ENCODE data around the gene ATG16L2.

ATG16L2 gene

GRCh38 chr11:72863916-72864315, 49.7 kb downstream of the ATG16L2 start:
- no peak overlapping the region for H2BK120ac ChIP-seq (ENCODE audit: low read depth, low read length)
- no peak overlapping the region for H2BK5ac ChIP-seq (ENCODE audit: low read depth, low read length, poor library complexity, severe bottlenecking)
- H4K8ac ChIP-seq (ENCODE audit: low read length), result no peak overlapping the region
- H3K14ac ChIP-seq (ENCODE audit: low read length in 2 of 2), result no peak overlapping the region
- H3K36me3 ChIP-seq (ENCODE audit: control insufficient read depth in 1 of 2, insufficient read depth in 2 of 2, low read depth in 1 of 2, low read length in 2 of 2), result peaks cover 0 to 13% of the 10 kb centered on the region in 2 experiments
- no peaks in the 10 kb centered on the region for H3K27me3 ChIP-seq (ENCODE audit: control insufficient read depth in 1 of 2, insufficient read depth in 1 of 2, low read length in 2 of 2)
- no peak overlapping the region for H2BK15ac ChIP-seq (ENCODE audit: low read depth, poor library complexity, severe bottlenecking)
- H2BK12ac ChIP-seq (ENCODE audit: low read length in 2 of 2), result no peak overlapping the region
- H3K9me3 ChIP-seq (ENCODE audit: control insufficient read depth, low read length), result no peaks in the 10 kb centered on the region
- H3K4me3 ChIP-seq (ENCODE audit: insufficient read depth in 1 of 2, low read depth in 1 of 2, low read length in 2 of 2), result no peak overlapping the region
- no peak overlapping the region for H2AFZ ChIP-seq (ENCODE audit: low read depth, low read length)
- H3K27ac ChIP-seq (ENCODE audit: low read length, poor library complexity, severe bottlenecking), result no peak overlapping the region
- WGBS, result 78% methylated on average over 1 of the region's 1 CpG
- no peak overlapping the region for H3K4me2 ChIP-seq (ENCODE audit: low read length, poor library complexity, severe bottlenecking)
- no peak overlapping the region for H2AK5ac ChIP-seq (ENCODE audit: low read length, severe bottlenecking)
- H3K79me1 ChIP-seq (replicated peaks; ENCODE audit: low read length, poor library complexity, severe bottlenecking), result peaks cover 12% of the 10 kb centered on the region
- no peak overlapping the region for H4K91ac ChIP-seq (ENCODE audit: low read length)
- no peak overlapping the region for H3K9ac ChIP-seq (ENCODE audit: low read length)
- no peak overlapping the region for H3K23ac ChIP-seq (ENCODE audit: low read length in 2 of 2)
- DNase-seq, result no peak
- no peak overlapping the region for H3K18ac ChIP-seq (ENCODE audit: low read depth in 1 of 2, low read length in 2 of 2)
- H3K4me1 ChIP-seq (ENCODE audit: control insufficient read depth, insufficient read depth, low read depth, low read length), result peaks cover 3% of the 10 kb centered on the region
- H3K4ac ChIP-seq (ENCODE audit: low read depth in 1 of 2, low read length in 2 of 2), result no peak overlapping the region

GRCh38 chr11:72864702-72865655, 50.8 kb downstream of the ATG16L2 start:
- Histone ChIP-seq H2AFZ (ENCODE audit: low read depth, low read length) (no peak overlapping the region), H3K4me2 (ENCODE audit: low read length, poor library complexity, severe bottlenecking) (no peak overlapping the region), H3K4me3 (ENCODE audit: insufficient read depth in 1 of 2, low read depth in 1 of 2, low read length in 2 of 2) (no peak overlapping the region), H3K9me3 (ENCODE audit: control insufficient read depth, low read length) (no peaks in the 10 kb centered on the region), H3K36me3 (ENCODE audit: control insufficient read depth in 1 of 2, insufficient read depth in 2 of 2, low read depth in 1 of 2, low read length in 2 of 2) (peaks cover 0 to 9% of the 10 kb centered on the region in 2 experiments), H3K9ac (ENCODE audit: low read length) (peak overlapping the region; percentile 34), H2BK15ac (ENCODE audit: low read depth, poor library complexity, severe bottlenecking) (no peak overlapping the region), H2AK5ac (ENCODE audit: low read length, severe bottlenecking) (no peak overlapping the region), H3K27ac (ENCODE audit: low read length, poor library complexity, severe bottlenecking) (peak overlapping the region; percentile 35), H3K79me1 (replicated peaks; ENCODE audit: low read length, poor library complexity, severe bottlenecking) (peaks cover 12% of the 10 kb centered on the region), H2BK5ac (ENCODE audit: low read depth, low read length, poor library complexity, severe bottlenecking) (no peak overlapping the region), H4K91ac (ENCODE audit: low read length) (no peak overlapping the region), H3K27me3 (ENCODE audit: control insufficient read depth in 1 of 2, insufficient read depth in 1 of 2, low read length in 2 of 2) (no peaks in the 10 kb centered on the region), H3K18ac (ENCODE audit: low read depth in 1 of 2, low read length in 2 of 2) (no peak overlapping the region), H2BK120ac (ENCODE audit: low read depth, low read length) (no peak overlapping the region), H4K8ac (ENCODE audit: low read length) (no peak overlapping the region), H3K23ac (ENCODE audit: low read length in 2 of 2) (no peak overlapping the region), H2BK12ac (ENCODE audit: low read length in 2 of 2) (no peak overlapping the region), H3K14ac (ENCODE audit: low read length in 2 of 2) (no peak overlapping the region), H3K4me1 (ENCODE audit: control insufficient read depth, insufficient read depth, low read depth, low read length) (peaks cover 5% of the 10 kb centered on the region), H3K4ac (ENCODE audit: low read depth in 1 of 2, low read length in 2 of 2) (no peak overlapping the region)
- 77% methylated on average over 3 of the region's 5 CpGs for WGBS
- no peak for DNase-seq

- Histone ChIP-seq H2AK5ac (ENCODE audit: low read length, severe bottlenecking) (no peak overlapping the region), H3K23ac (ENCODE audit: low read length in 2 of 2) (no peak overlapping the region), H3K18ac (ENCODE audit: low read depth in 1 of 2, low read length in 2 of 2) (no peak overlapping the region), H3K79me1 (replicated peaks; ENCODE audit: low read length, poor library complexity, severe bottlenecking) (peaks cover 8% of the 10 kb centered on the region), H2BK120ac (ENCODE audit: low read depth, low read length) (no peak overlapping the region), H3K27ac (ENCODE audit: low read length, poor library complexity, severe bottlenecking) (no peak overlapping the region), H3K27me3 (ENCODE audit: control insufficient read depth in 1 of 2, insufficient read depth in 1 of 2, low read length in 2 of 2) (no peaks in the 10 kb centered on the region), H2AFZ (ENCODE audit: low read depth, low read length) (no peak overlapping the region), H3K4ac (ENCODE audit: low read depth in 1 of 2, low read length in 2 of 2) (no peak overlapping the region), H3K9ac (ENCODE audit: low read length) (no peak overlapping the region), H3K14ac (ENCODE audit: low read length in 2 of 2) (no peak overlapping the region), H3K4me3 (ENCODE audit: insufficient read depth in 1 of 2, low read depth in 1 of 2, low read length in 2 of 2) (no peak overlapping the region), H4K8ac (ENCODE audit: low read length) (no peak overlapping the region), H3K9me3 (ENCODE audit: control insufficient read depth, low read length) (no peaks in the 10 kb centered on the region), H3K36me3 (ENCODE audit: control insufficient read depth in 1 of 2, insufficient read depth in 2 of 2, low read depth in 1 of 2, low read length in 2 of 2) (peaks cover 0 to 9% of the 10 kb centered on the region in 2 experiments), H3K4me2 (ENCODE audit: low read length, poor library complexity, severe bottlenecking) (no peak overlapping the region), H2BK15ac (ENCODE audit: low read depth, poor library complexity, severe bottlenecking) (no peak overlapping the region), H4K91ac (ENCODE audit: low read length) (no peak overlapping the region), H2BK12ac (ENCODE audit: low read length in 2 of 2) (no peak overlapping the region), H3K4me1 (ENCODE audit: control insufficient read depth, insufficient read depth, low read depth, low read length) (peaks cover 8% of the 10 kb centered on the region), H2BK5ac (ENCODE audit: low read depth, low read length, poor library complexity, severe bottlenecking) (peak overlapping the region; percentile 57)
- WGBS, result 100% methylated on average over 4 of the region's 5 CpGs
- no peak for DNase-seq
Measured at GRCh38 chr11:72867970-72868369, 53.8 kb downstream of the ATG16L2 start.

- H3K4me1 ChIP-seq (ENCODE audit: control insufficient read depth, insufficient read depth, low read depth, low read length), result peaks cover 6% of the 10 kb centered on the region
- no peak overlapping the region for H2BK120ac ChIP-seq (ENCODE audit: low read depth, low read length)
- H3K4me3 ChIP-seq (ENCODE audit: insufficient read depth in 1 of 2, low read depth in 1 of 2, low read length in 2 of 2), result no peak overlapping the region
- H3K4me2 ChIP-seq (ENCODE audit: low read length, poor library complexity, severe bottlenecking), result peak overlapping the region; percentile 56
- H3K27ac ChIP-seq (ENCODE audit: low read length, poor library complexity, severe bottlenecking), result peak overlapping the region; percentile 94
- H3K27me3 ChIP-seq (ENCODE audit: control insufficient read depth in 1 of 2, insufficient read depth in 1 of 2, low read length in 2 of 2), result no peaks in the 10 kb centered on the region
- no peak overlapping the region for H3K4ac ChIP-seq (ENCODE audit: low read depth in 1 of 2, low read length in 2 of 2)
- no peak overlapping the region for H2AK5ac ChIP-seq (ENCODE audit: low read length, severe bottlenecking)
- H2BK5ac ChIP-seq (ENCODE audit: low read depth, low read length, poor library complexity, severe bottlenecking), result peak overlapping the region; percentile 84
- H3K36me3 ChIP-seq (ENCODE audit: control insufficient read depth in 1 of 2, insufficient read depth in 2 of 2, low read depth in 1 of 2, low read length in 2 of 2), result peaks cover 0 to 13% of the 10 kb centered on the region in 2 experiments
- no peak overlapping the region for H3K14ac ChIP-seq (ENCODE audit: low read length in 2 of 2)
- 93% methylated on average over 4 of the region's 4 CpGs for WGBS
- no peak overlapping the region for H3K23ac ChIP-seq (ENCODE audit: low read length in 2 of 2)
- H4K8ac ChIP-seq (ENCODE audit: low read length), result no peak overlapping the region
- no peak overlapping the region for H2BK12ac ChIP-seq (ENCODE audit: low read length in 2 of 2)
- H4K91ac ChIP-seq (ENCODE audit: low read length), result no peak overlapping the region
- no peaks in the 10 kb centered on the region for H3K9me3 ChIP-seq (ENCODE audit: control insufficient read depth, low read length)
- no peak overlapping the region for H2AFZ ChIP-seq (ENCODE audit: low read depth, low read length)
- H3K9ac ChIP-seq (ENCODE audit: low read length), result no peak overlapping the region
- H3K18ac ChIP-seq (ENCODE audit: low read depth in 1 of 2, low read length in 2 of 2), result no peak overlapping the region
- no peak overlapping the region for H2BK15ac ChIP-seq (ENCODE audit: low read depth, poor library complexity, severe bottlenecking)
- peaks cover 7% of the 10 kb centered on the region for H3K79me1 ChIP-seq (replicated peaks; ENCODE audit: low read length, poor library complexity, severe bottlenecking)
- DNase-seq, result no peak
Measured at GRCh38 chr11:72869831-72870230, 55.6 kb downstream of the ATG16L2 start.

Data from mesenchymal stem cell (in vitro differentiated cells and primary cell).